ENCODE results near the gene PRUNE2. TPM values are rescaled to one million over a fixed set of nuclear protein-coding genes. Genes with fewer than 3 reads are reported as not detected.

PRUNE2 gene
- polyA plus RNA-seq, 12 donors: 6.5 to 30.0 (median 18.0) TPM; not detected in 1

- DNase-seq: no peak
Observed at GRCh38 chr9:76630916-76631315, 275.0 kb downstream of the PRUNE2 start.

DNA sequence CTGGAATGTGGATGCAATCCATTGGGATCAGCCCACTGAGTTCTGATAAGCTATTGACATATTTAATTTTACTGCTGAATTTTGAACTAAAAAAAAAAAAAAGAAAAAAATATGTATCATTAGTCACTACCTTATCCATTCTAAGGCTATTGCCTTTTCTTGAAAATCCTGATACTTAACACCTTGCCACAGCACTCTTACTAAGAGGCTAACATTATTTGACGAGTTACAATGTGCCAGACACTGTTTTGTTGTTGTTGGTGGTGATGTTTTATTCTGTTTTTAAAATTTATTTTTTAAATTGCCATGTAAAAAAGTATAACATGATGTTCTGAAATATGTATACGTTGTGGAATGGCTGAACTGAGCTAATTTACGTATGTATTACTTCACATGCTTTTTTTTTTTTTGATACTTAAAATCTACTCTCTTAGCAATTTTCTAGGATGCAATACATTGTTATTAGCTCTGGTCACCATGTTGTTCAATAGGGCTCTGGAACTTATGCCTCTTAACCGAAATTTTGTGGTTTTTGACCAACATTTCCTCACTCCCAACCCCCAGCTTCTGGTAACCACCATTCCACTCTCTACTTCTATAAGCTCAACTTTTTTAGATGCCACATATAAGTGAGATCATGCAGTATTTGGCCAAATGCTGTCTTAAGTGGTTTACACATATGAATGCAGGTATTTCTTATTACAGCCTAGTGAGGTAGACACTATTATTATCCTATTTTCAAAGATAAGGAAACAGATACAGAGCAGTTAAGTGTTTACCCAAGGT is 276.5 kb downstream of the PRUNE2 start:
- DNase-seq: no peak

- no peak for DNase-seq
Observed at GRCh38 chr9:76628155-76628554, 277.8 kb downstream of the PRUNE2 start.

DNA sequence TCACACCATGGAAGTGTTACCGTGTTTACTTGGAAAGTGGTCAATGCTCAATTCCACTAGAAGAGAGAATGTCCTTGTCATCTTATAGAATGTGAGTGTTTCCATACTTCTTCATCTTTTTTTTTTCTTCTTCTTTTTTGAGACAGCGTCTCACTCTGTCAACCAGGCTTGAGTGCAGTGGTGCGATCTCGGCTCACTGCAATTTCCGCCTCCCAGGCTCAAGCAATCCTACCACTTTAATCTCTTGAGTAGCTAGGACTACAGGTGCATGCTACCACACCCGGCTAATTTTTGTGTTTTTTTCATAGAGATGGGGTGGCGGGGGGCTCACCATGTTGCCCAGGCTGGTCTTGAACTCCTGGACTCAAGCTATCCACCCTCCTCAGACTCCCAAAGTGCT is 278.9 kb downstream of the PRUNE2 start:
- no peak for DNase-seq

- no peak for DNase-seq
Observed at GRCh38 chr9:76626141-76626540, 279.8 kb downstream of the PRUNE2 start.

GRCh38 chr9:76624391-76625048 is 281.4 kb downstream of the PRUNE2 start:
- no peak for DNase-seq

DNA sequence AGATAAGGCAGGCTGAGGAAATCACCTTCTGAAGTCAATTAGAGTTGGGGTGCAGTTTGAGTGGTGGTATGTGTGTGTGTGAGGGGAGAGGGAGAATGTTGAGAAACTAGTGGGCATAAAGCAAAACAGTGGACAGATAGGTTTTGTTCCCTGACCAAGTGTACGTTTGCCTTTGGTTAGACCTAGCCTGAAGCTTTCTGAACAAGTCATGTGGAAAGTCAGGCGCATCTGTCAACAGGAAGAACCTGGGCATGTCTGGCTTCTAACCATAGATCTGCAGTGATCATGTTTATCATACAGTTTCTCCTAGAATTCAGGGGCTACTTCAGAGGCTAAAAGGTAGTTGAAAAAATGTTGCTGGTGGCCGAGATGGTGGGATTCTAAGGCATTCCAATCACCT is 284.9 kb downstream of the PRUNE2 start:
- no peak for DNase-seq

- DNase-seq: no peak
Observed at GRCh38 chr9:76620581-76620980, 285.3 kb downstream of the PRUNE2 start.

- no peak for DNase-seq
Observed at GRCh38 chr9:76619640-76620039, 286.3 kb downstream of the PRUNE2 start.

DNA sequence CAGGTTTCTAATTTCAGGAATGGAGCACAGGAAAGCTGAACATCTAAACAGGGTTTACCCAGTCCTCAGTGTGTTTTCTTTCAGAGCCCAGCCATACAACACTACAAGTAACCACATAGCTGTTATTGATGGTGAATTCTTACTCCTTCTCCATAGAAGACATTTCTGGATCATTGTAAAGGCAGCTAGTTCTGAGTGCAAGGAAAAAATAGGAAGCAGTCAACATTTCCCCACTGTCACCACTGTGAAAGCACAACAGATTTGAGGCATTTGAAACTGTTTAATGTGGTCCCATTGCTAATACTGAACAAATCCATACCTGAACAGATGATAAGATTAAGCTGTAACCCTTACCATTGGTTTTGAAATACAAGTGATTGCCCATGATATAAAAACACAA is 286.7 kb downstream of the PRUNE2 start:
- DNase-seq: no peak

DNA sequence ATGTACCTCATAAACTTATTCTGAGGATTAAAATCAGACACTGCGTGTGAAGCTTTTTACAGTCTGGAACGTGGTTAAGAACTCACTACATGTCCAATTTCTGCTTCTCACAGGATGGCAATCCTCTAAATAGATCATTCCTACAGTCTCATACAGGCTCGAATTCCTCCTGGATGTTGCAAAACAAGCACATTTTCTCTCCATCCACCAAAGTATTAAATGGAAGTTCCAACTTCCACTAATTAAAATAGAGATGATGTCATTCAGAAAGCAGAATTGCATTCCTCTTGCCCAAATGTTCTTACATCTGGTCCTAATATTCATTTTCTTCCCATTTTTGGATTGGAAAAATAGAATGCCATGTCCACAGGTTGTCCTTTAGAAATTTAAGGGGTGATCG is 287.2 kb downstream of the PRUNE2 start:
- no peak for DNase-seq

GRCh38 chr9:76617497-76618175 is 288.3 kb downstream of the PRUNE2 start:
- no peak for DNase-seq

GRCh38 chr9:76616780-76617179 is 289.1 kb downstream of the PRUNE2 start:
- no peak for DNase-seq

DNA sequence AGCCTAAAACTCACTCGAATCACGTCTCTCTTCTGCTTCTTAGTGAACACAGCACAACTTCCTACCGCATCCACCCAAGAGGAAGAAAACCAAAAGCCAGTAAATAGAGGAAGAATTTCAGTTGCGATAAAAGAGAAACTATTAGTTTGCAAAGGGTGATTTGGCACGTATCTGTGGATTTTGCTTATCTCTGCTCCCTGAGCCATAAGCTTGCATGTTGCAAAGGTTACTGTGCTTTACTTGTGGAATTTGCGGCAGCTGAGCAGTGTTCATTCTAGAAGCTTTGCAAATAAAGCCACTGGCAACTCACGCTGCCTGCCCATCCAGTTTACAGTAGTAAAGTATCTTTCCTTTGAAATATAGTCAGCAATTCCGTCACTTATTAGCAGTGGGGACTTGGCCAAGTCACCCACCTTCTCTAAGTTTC is 290.7 kb downstream of the PRUNE2 start:
- no peak for DNase-seq

DNA sequence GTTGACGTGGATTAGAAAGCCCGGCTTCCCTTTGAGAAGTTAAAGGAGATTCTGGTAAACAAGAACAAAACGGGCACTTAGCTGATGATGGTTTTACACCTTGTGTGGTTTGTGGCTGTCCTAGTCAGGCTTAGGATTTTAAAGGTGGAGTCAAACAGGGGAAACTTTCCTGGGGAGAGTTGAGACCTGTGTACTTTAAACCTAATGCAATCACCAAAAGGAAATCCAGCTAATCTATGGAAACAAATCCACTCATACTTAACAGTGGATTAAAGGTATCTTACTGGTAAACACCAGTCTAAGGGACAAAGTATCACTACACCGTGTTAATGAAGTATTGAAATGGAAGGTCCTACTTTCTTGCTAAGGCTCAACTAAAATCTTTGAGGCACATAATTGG is 291.9 kb downstream of the PRUNE2 start:
- DNase-seq: no peak

DNA sequence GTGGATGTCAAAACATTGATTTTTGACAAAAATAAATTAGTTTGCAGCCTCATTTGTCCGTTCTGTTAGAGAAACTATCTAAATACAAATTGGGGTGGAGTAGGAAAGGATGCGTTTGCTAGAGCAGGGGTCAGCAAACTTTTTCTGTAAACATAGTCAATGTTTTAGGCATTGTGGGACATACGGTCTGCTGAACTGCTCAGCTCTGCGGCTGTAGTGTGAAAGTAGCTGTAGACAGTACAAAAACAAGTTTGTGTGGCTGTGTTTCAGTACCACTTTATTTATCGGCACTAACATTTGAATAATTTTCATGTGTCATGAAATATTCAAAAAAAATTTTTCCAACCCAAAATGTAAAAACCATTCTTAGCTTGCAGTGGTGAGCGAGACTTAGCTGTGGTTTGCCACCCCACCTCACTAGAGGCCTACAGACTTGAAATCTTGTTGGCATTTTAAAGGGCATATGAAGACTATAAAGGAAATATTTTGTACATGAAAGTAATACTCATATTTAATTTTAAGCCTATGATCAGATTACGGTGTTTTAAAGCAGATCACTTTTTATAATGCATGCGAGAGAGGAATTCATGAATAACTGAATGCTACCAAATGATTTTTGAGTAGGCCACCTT is 292.6 kb downstream of the PRUNE2 start:
- DNase-seq: no peak

DNA sequence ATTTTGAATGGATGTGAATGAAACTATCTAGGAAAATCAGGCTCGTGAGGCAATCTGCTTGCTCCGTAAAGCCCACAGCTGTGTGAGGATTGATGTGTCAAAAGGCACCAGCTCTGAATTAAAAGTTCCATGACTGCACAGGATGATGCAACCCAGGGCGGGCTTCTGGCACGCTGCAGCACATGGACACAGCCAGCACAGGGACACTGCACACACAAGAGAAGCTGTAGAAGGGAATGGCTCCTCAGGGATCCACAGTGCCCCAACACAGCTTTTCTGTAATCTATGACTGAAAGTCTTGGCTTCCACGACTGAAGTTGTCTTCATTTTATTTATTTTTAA is 295.9 kb downstream of the PRUNE2 start:
- peak; percentile 71 for DNase-seq

GRCh38 chr9:76609285-76610010 is 296.5 kb downstream of the PRUNE2 start:
- no peak for DNase-seq

GRCh38 chr9:76608575-76609273 is 297.2 kb downstream of the PRUNE2 start:
- no peak for DNase-seq

DNA sequence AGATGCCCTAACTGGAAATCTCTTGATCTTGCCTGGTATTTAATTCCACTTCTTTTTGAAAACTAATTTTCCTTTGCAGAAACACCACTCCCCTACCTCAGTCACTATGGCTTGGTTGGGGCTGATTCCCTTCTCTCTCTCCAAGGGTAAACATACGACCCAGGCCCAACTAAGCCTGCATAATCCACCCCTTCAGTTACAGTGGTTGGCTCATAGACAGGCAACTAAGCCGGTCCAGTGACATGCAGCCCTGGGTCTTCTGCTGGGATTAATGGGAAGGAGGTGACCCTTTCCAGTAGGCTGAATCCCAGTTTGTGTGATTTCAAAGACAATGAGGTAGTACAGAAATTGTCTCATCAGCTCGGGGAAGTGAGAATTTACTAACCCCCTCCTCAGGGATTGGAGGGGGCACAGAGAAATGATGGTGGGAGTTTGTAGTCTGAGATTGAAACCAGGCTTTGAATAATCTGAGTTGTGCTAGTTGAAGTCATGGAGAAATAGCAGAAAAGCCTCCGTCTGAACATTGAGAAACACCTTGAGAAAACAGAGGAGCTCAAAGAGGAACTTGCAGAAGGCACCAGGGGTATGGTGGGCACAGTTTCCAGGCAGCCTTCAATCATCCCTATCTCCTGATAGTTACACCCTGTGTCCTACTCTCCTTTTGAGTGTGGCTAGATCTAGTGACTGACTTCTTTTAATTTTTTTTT is 298.0 kb downstream of the PRUNE2 start:
- DNase-seq: no peak

Measured in muscle of arm (tissue), 12 donors.